H9 (cell line): ENCODE results near the gene UQCR10. TPM values are rescaled to one million over a fixed set of nuclear protein-coding genes. Genes with fewer than 3 reads are reported as not detected.
A peak's percentile ranks its signal among the peaks of the same experiment; 100 is the strongest.

Source experiments
- DNase-seq: peaks from one replicate; pipeline ENCODE4 v3.0.0-alpha.2; 2017
- H2AFZ ChIP-seq: one replicate; pipeline ENCODE4 v1.6.1; 2013; ENCODE audit warnings: mild to moderate bottlenecking, low read length, control low read depth, moderate library complexity
- H2AK5ac ChIP-seq: 2 replicates; pipeline ENCODE4 v1.6.1; 2013; ENCODE audit warnings: low read length, control low read depth, mixed read lengths; ENCODE audit not compliant: insufficient read length
- H2BK120ac ChIP-seq: one replicate; pipeline ENCODE4 v1.6.1; 2013; ENCODE audit warnings: low read depth, mild to moderate bottlenecking, low read length, control low read depth, inconsistent platforms; ENCODE audit not compliant: poor library complexity, severe bottlenecking
- H2BK12ac ChIP-seq: 2 replicates; pipeline ENCODE4 v1.6.1; 2013; ENCODE audit warnings: low read length, control low read depth, mixed read lengths, low read depth; ENCODE audit not compliant: insufficient read length
- H2BK15ac ChIP-seq: 2 replicates; pipeline ENCODE4 v1.6.1; 2013; ENCODE audit warnings: low read depth, low read length, control low read depth
- H2BK20ac ChIP-seq: one replicate; pipeline ENCODE4 v1.6.1; 2013; ENCODE audit warnings: low read depth, mild to moderate bottlenecking, low read length, control low read depth, inconsistent platforms; ENCODE audit not compliant: poor library complexity, severe bottlenecking
- H2BK5ac ChIP-seq: 2 replicates; pipeline ENCODE4 v1.6.1; 2013; ENCODE audit warnings: low read length, control low read depth, mixed read lengths; ENCODE audit not compliant: insufficient read length
- H3K14ac ChIP-seq: 2 replicates; pipeline ENCODE4 v1.6.1; 2013; ENCODE audit warnings: low read length, control low read depth; ENCODE audit not compliant: insufficient read depth
- H3K18ac ChIP-seq: 2 replicates; pipeline ENCODE4 v1.6.1; 2013; ENCODE audit warnings: low read depth, mild to moderate bottlenecking, mixed read lengths, low read length, control low read depth; ENCODE audit not compliant: insufficient read length
- H3K23ac ChIP-seq: 2 replicates; pipeline ENCODE4 v1.6.1; 2013; ENCODE audit warnings: low read length, control low read depth, mixed read lengths, low read depth; ENCODE audit not compliant: insufficient read length
- H3K23me2 ChIP-seq: 2 replicates; pipeline ENCODE4 v1.6.1; 2013; ENCODE audit warnings: low read depth, mild to moderate bottlenecking, mixed read lengths, low read length, control low read depth; ENCODE audit not compliant: insufficient read length, poor library complexity, severe bottlenecking
- H3K27ac ChIP-seq: 2 replicates; pipeline ENCODE4 v1.5.1; 2013; ENCODE audit warnings: low read length, control low read depth, mixed read lengths, low read depth; ENCODE audit not compliant: insufficient read length
- H3K27me3 ChIP-seq: 2 replicates; pipeline ENCODE4 v1.6.1; 2013; ENCODE audit warnings: low read length, control low read depth, inconsistent platforms; ENCODE audit not compliant: insufficient read depth
- H3K4ac ChIP-seq: 2 replicates; pipeline ENCODE4 v1.6.1; 2013; ENCODE audit warnings: low read depth, mild to moderate bottlenecking, control low read depth, inconsistent platforms, low read length, moderate library complexity
- H3K4me1 ChIP-seq: 2 replicates; pipeline ENCODE4 v1.6.1; 2013; ENCODE audit warnings: low read length, control low read depth, inconsistent platforms; ENCODE audit not compliant: insufficient read depth
- H3K4me2 ChIP-seq: 2 replicates; pipeline ENCODE4 v1.6.1; 2013; ENCODE audit warnings: low read length, control low read depth, mixed read lengths; ENCODE audit not compliant: insufficient read length, insufficient read depth
- H3K56ac ChIP-seq: 2 replicates; pipeline ENCODE4 v1.6.1; 2013; ENCODE audit warnings: low read depth, mild to moderate bottlenecking, mixed read lengths, low read length, control low read depth; ENCODE audit not compliant: insufficient read length
- H3K79me1 ChIP-seq: 2 replicates; pipeline ENCODE4 v1.6.1; 2013; ENCODE audit warnings: low read depth, mild to moderate bottlenecking, moderate library complexity, low read length, control low read depth, inconsistent platforms; ENCODE audit not compliant: insufficient read depth, poor library complexity, severe bottlenecking
- H3K79me2 ChIP-seq: 2 replicates; pipeline ENCODE4 v1.6.1; 2013; ENCODE audit warnings: low read length, control low read depth, inconsistent platforms; ENCODE audit not compliant: insufficient read depth
- H3K9ac ChIP-seq: 2 replicates; pipeline ENCODE4 v1.6.1; 2013; ENCODE audit warnings: low read length, control low read depth, mixed read lengths; ENCODE audit not compliant: insufficient read length; ENCODE audit errors: extremely low read depth
- H3K9me3 ChIP-seq: one replicate; pipeline ENCODE4 v1.6.1; 2013; ENCODE audit warnings: low read depth, low read length, inconsistent platforms; ENCODE audit not compliant: control insufficient read depth
- H3T11ph ChIP-seq: one replicate; pipeline ENCODE4 v1.6.1; 2013; ENCODE audit warnings: mild to moderate bottlenecking, low read length, control low read depth, inconsistent platforms
- H4K20me1 ChIP-seq: one replicate; pipeline ENCODE4 v1.6.1; 2013; ENCODE audit not compliant: control insufficient read depth, insufficient read length, insufficient read depth
- H4K5ac ChIP-seq: 2 replicates; pipeline ENCODE4 v1.6.1; 2013; ENCODE audit warnings: low read depth, mild to moderate bottlenecking, mixed read lengths, low read length, control low read depth; ENCODE audit not compliant: insufficient read length
- H4K8ac ChIP-seq: replicated peaks from 2 replicates; pipeline ENCODE4 v1.6.1; 2013; ENCODE audit warnings: low read length, control low read depth, mixed read lengths, low read depth; ENCODE audit not compliant: insufficient read length
- H4K91ac ChIP-seq: 2 replicates; pipeline ENCODE4 v1.6.1; 2013; ENCODE audit warnings: low read depth, mild to moderate bottlenecking, moderate library complexity, mixed read lengths, low read length, control low read depth; ENCODE audit not compliant: insufficient read length
- H3K27ac Mint-ChIP-seq, 3 experiments: 2 replicates in 2 of 3; 3 replicates in 1 of 3; pipeline ENCODE4 v1.8.0; 2020 to 2021; ENCODE audit warnings: mixed read lengths in 3 of 3, mild to moderate bottlenecking in 1 of 3, moderate library complexity in 1 of 3
- H3K27me3 Mint-ChIP-seq: 2 replicates; pipeline ENCODE4 v1.8.0; 2021; ENCODE audit warnings: low read depth, mild to moderate bottlenecking, moderate library complexity, mixed read lengths
- H3K36me3 Mint-ChIP-seq, 3 experiments: 2 replicates in 2 of 3; 3 replicates in 1 of 3; pipeline ENCODE4 v1.8.0; 2020 to 2021; ENCODE audit warnings: low read depth in 3 of 3, mixed read lengths in 3 of 3; ENCODE audit not compliant: insufficient read depth in 1 of 3
- H3K4me1 Mint-ChIP-seq, 2 experiments: 2 replicates each; pipeline ENCODE4 v1.8.0; 2020; ENCODE audit warnings: mixed read lengths in 2 of 2
- H3K4me3 Mint-ChIP-seq, 2 experiments: 2 replicates in 1 of 2; 3 replicates in 1 of 2; pipeline ENCODE4 v1.8.0; 2020 to 2021; ENCODE audit warnings: mild to moderate bottlenecking in 2 of 2, mixed read lengths in 2 of 2, moderate library complexity in 1 of 2
- H3K9me3 Mint-ChIP-seq, 2 experiments: 2 replicates in 1 of 2; 3 replicates in 1 of 2; pipeline ENCODE4 v1.8.0; 2020; ENCODE audit warnings: mild to moderate bottlenecking in 2 of 2, mixed read lengths in 2 of 2, moderate library complexity in 1 of 2
- CTCF ChIP-seq: fragments of 200-600 bp; sonication (generic); conservative IDR thresholded peaks from 3 replicates; pipeline ENCODE4 v1.8.0; 2021; ENCODE audit warnings: antibody characterized with exemption, mild to moderate bottlenecking
- WGBS: extraction: QIAGEN DNeasy Blood & Tissue Kit; methylation state at CpG from one replicate; pipeline ENCODE4 v1.1.7; 2013; ENCODE audit warnings: missing lambda C conversion rate, low lambda C conversion rate, mixed read lengths; ENCODE audit not compliant: insufficient read length; ENCODE audit errors: extremely low coverage; 5-methylcytosine and 5-hydroxymethylcytosine counted together
- total RNA-seq: library from RNA; stranded (reverse); gene quantifications from 2 replicates; pipeline ENCODE4 v1.2.1, GENCODE V29; 2021

The UQCR10 gene
- total RNA-seq, 1 experiment from 2014 or later: 124 TPM

GRCh38 chr22:29804985-29805384 lies 37.8 kb downstream of the UQCR10 start:
- Histone ChIP-seq H2BK20ac (no peak overlapping the region), H4K20me1 (no peaks in the 10 kb centered on the region), H4K5ac (no peak overlapping the region), H3K4me2 (no peak overlapping the region), H3K79me2 (no peaks in the 10 kb centered on the region), H3K9ac (no peak overlapping the region), H3K9me3 (no peaks in the 10 kb centered on the region), H3K18ac (no peak overlapping the region), H2AFZ (no peak overlapping the region), H3T11ph (no peak overlapping the region), H3K4me1 (no peaks in the 10 kb centered on the region), H2BK120ac (no peak overlapping the region), H3K56ac (no peak overlapping the region), H4K8ac (no peak overlapping the region), H3K23me2 (no peaks in the 10 kb centered on the region), H2AK5ac (no peak overlapping the region), H2BK5ac (no peak overlapping the region), H3K14ac (no peak overlapping the region), H2BK15ac (no peak overlapping the region), H2BK12ac (no peak overlapping the region), H3K4ac (no peak overlapping the region), H3K79me1 (no peaks in the 10 kb centered on the region), H3K23ac (no peak overlapping the region), H4K91ac (no peak overlapping the region), H3K27me3 (no peaks in the 10 kb centered on the region), H3K27ac (no peak overlapping the region)
- Mint-ChIP-seq H3K27ac (peak overlapping the region in 1 of 3 experiments; percentile 73; a peak in 2 of 7 replicates), H3K9me3 (no peaks in the 10 kb centered on the region), H3K4me1 (peaks cover 6 to 16% of the 10 kb centered on the region in 2 experiments), H3K4me3 (no peak overlapping the region), H3K36me3 (peaks cover 11 to 70% (median 29%) of the 10 kb centered on the region in 3 experiments; a peak in 6 of 7 replicates), H3K27me3 (no peaks in the 10 kb centered on the region)
- WGBS: no CpG with 5 or more reads among the region's 2 CpGs
- no peak for TF ChIP-seq CTCF
- DNase-seq: no peak
